MM.1S (cell line): ENCODE results near the gene EAF2.

ENCODE experiments used
- DNase-seq: peaks from one replicate; pipeline ENCODE4 v3.0.0-alpha.2; 2015
- H2AFZ ChIP-seq: fragments of 300-600 bp; sonication (generic); 2 replicates; pipeline ENCODE4 v1.6.0; 2016; ENCODE audit warnings: antibody characterized with exemption, low read length
- H3F3A ChIP-seq: fragments of 300-600 bp; sonication (generic); 2 replicates; pipeline ENCODE4 v1.6.1; 2016; ENCODE audit warnings: mild to moderate bottlenecking, antibody characterized with exemption, low read length, moderate library complexity, mixed read lengths; ENCODE audit not compliant: insufficient read depth
- H3K27ac ChIP-seq: fragments of 300-600 bp; sonication (generic); 2 replicates; pipeline ENCODE4 v1.5.1; 2016; ENCODE audit warnings: mild to moderate bottlenecking, low read length
- H3K27me3 ChIP-seq: fragments of 300-600 bp; sonication (generic); replicated peaks from 2 replicates; pipeline ENCODE4 v1.6.0; 2016; ENCODE audit warnings: low read length; ENCODE audit not compliant: insufficient read depth
- H3K36me3 ChIP-seq: fragments of 300-600 bp; sonication (generic); replicated peaks from 2 replicates; pipeline ENCODE4 v1.6.1; 2016; ENCODE audit warnings: mild to moderate bottlenecking, low read length, mixed read lengths; ENCODE audit not compliant: insufficient read depth
- H3K4me1 ChIP-seq: fragments of 300-600 bp; sonication (generic); 2 replicates; pipeline ENCODE4 v1.6.1; 2016; ENCODE audit warnings: low read length, mixed read lengths
- H3K4me2 ChIP-seq: fragments of 300-600 bp; sonication (generic); 2 replicates; pipeline ENCODE4 v1.6.0; 2016; ENCODE audit warnings: low read depth, low read length
- H3K4me3 ChIP-seq: fragments of 300-600 bp; sonication (generic); 2 replicates; pipeline ENCODE4 v1.5.1; 2016; ENCODE audit warnings: low read length, mixed read lengths
- H3K79me2 ChIP-seq: fragments of 300-600 bp; sonication (generic); 2 replicates; pipeline ENCODE4 v1.6.1; 2016; ENCODE audit warnings: mixed run types, low read length, mixed read lengths
- H3K9ac ChIP-seq: fragments of 300-600 bp; sonication (generic); 2 replicates; pipeline ENCODE4 v1.6.1; 2016; ENCODE audit warnings: low read length, mixed read lengths
- H3K9me2 ChIP-seq: fragments of 300-600 bp; sonication (generic); replicated peaks from 2 replicates; pipeline ENCODE4 v1.6.1; 2016; ENCODE audit warnings: mild to moderate bottlenecking, low read length, mixed read lengths; ENCODE audit not compliant: insufficient read depth
- H3K9me3 ChIP-seq: fragments of 300-600 bp; sonication (generic); replicated peaks from 2 replicates; pipeline ENCODE4 v1.6.1; 2016; ENCODE audit warnings: mild to moderate bottlenecking, low read length, mixed read lengths; ENCODE audit not compliant: insufficient read depth
- H4K20me1 ChIP-seq: fragments of 300-600 bp; sonication (generic); 2 replicates; pipeline ENCODE4 v1.6.1; 2016; ENCODE audit warnings: mild to moderate bottlenecking, low read length, moderate library complexity, mixed read lengths; ENCODE audit not compliant: insufficient read depth
- EZH2 ChIP-seq: fragments of 300-600 bp; sonication (generic); optimal IDR thresholded peaks from 2 replicates; pipeline ENCODE3; 2017; ENCODE audit warnings: low read depth, mild to moderate bottlenecking, antibody characterized with exemption, low read length, mixed read lengths
- EZH2phosphoT487 ChIP-seq: fragments of 300-600 bp; sonication (generic); IDR thresholded peaks from 2 replicates; pipeline ENCODE4 v1.6.1; 2018; ENCODE audit warnings: antibody characterized with exemption, low read length
- TF ChIP-seq, protein P1 (sequence below): fragments of 300-600 bp; sonication (generic); IDR thresholded peaks from 2 replicates; pipeline ENCODE4 v1.5.1; 2016; ENCODE audit warnings: antibody characterized with exemption, low read length, mixed read lengths

The EAF2 gene

DNA sequence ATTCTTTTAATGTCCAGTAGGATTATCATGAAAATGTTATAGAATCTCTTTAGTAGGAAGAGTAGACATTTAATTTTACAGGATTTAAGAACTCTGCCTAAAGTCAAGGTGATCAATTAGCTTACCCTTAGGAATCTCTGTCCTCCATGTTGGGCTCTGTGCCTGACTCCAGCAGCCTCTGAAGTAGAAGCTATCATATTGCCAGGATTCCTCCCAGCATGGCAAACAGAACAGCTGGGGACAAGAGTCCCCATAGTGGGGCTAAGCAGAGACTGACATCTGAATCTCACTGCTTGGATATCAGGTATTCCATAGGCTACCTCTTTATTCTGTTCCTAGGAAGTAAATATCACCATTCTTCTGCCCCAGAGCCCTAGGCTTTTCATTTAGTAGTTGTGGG, 60.7 kb downstream of the EAF2 start:
- no peak overlapping the region for H3K27ac ChIP-seq
- H3K9me2 ChIP-seq = no peaks in the 10 kb centered on the region
- no peaks in the 10 kb centered on the region for H3K27me3 ChIP-seq
- no peak for DNase-seq
- H3K4me1 ChIP-seq = no peaks in the 10 kb centered on the region
- no peaks in the 10 kb centered on the region for H3K36me3 ChIP-seq
- H3K9ac ChIP-seq = no peak overlapping the region
- H4K20me1 ChIP-seq = no peaks in the 10 kb centered on the region
- H3K79me2 ChIP-seq = no peaks in the 10 kb centered on the region
- H3K4me3 ChIP-seq = no peak overlapping the region
- H3F3A ChIP-seq = no peaks in the 10 kb centered on the region
- H3K4me2 ChIP-seq = no peak overlapping the region
- H2AFZ ChIP-seq = no peak overlapping the region
- no peaks in the 10 kb centered on the region for H3K9me3 ChIP-seq
- TF ChIP-seq, protein P1, sequence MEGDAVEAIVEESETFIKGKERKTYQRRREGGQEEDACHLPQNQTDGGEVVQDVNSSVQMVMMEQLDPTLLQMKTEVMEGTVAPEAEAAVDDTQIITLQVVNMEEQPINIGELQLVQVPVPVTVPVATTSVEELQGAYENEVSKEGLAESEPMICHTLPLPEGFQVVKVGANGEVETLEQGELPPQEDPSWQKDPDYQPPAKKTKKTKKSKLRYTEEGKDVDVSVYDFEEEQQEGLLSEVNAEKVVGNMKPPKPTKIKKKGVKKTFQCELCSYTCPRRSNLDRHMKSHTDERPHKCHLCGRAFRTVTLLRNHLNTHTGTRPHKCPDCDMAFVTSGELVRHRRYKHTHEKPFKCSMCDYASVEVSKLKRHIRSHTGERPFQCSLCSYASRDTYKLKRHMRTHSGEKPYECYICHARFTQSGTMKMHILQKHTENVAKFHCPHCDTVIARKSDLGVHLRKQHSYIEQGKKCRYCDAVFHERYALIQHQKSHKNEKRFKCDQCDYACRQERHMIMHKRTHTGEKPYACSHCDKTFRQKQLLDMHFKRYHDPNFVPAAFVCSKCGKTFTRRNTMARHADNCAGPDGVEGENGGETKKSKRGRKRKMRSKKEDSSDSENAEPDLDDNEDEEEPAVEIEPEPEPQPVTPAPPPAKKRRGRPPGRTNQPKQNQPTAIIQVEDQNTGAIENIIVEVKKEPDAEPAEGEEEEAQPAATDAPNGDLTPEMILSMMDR = no peak
- TF ChIP-seq EZH2 = no peak
- TF ChIP-seq EZH2phosphoT487 = no peak

DNA sequence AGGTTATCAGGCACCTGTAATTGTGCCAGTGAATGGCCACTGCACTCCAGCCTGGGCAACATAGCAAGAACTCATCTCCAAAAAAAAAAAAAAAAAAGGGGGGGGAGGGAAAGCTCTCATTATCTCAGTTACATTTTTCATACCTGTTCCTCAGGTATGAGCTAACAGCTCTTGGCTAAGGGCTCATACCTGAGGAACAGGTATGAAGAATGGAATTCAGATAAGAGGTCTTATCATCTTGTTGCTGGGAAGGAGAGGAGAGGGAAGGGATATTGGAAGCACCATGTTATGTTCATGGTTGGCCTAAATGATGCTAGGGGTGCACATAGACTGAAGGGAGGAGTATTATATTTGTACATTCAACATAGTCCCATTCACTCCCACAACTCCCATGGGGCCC, 61.8 kb downstream of the EAF2 start:
- TF ChIP-seq EZH2phosphoT487 (no peak), EZH2 (no peak)
- TF ChIP-seq, protein P1 = no peak
- H3K4me2 ChIP-seq = no peak overlapping the region
- H4K20me1 ChIP-seq = no peaks in the 10 kb centered on the region
- H2AFZ ChIP-seq = no peak overlapping the region
- H3K9me2 ChIP-seq = no peaks in the 10 kb centered on the region
- H3K9ac ChIP-seq = no peak overlapping the region
- H3F3A ChIP-seq = no peaks in the 10 kb centered on the region
- H3K4me1 ChIP-seq = no peaks in the 10 kb centered on the region
- H3K4me3 ChIP-seq = no peak overlapping the region
- no peaks in the 10 kb centered on the region for H3K9me3 ChIP-seq
- H3K27ac ChIP-seq = no peak overlapping the region
- no peaks in the 10 kb centered on the region for H3K27me3 ChIP-seq
- DNase-seq = no peak
- H3K36me3 ChIP-seq = no peaks in the 10 kb centered on the region
- H3K79me2 ChIP-seq = peaks cover under 1% of the 10 kb centered on the region; the same call in 1 of the 2 replicates

GRCh38 chr3:121897296-121897695, 62.3 kb downstream of the EAF2 start:
- Histone ChIP-seq H3K79me2 (peaks cover 3% of the 10 kb centered on the region; the same call in 1 of the 2 replicates), H3K9ac (no peak overlapping the region), H3K36me3 (no peaks in the 10 kb centered on the region)

More at GRCh38 chr3:121897296-121897695, 62.3 kb downstream of the EAF2 start:
- H4K20me1 ChIP-seq = no peaks in the 10 kb centered on the region
- DNase-seq = no peak
- no peak for TF ChIP-seq EZH2
- no peak for TF ChIP-seq EZH2phosphoT487
- TF ChIP-seq, protein P1 = no peak
- no peak overlapping the region for H3K27ac ChIP-seq
- H3F3A ChIP-seq = no peaks in the 10 kb centered on the region
- no peak overlapping the region for H3K4me2 ChIP-seq
- no peaks in the 10 kb centered on the region for H3K9me2 ChIP-seq
- no peak overlapping the region for H3K4me3 ChIP-seq
- no peak overlapping the region for H2AFZ ChIP-seq
- no peaks in the 10 kb centered on the region for H3K27me3 ChIP-seq
- no peaks in the 10 kb centered on the region for H3K4me1 ChIP-seq
- H3K9me3 ChIP-seq = no peaks in the 10 kb centered on the region
